Measurements from ENCODE around the gene PTPRM. TPM values are rescaled to one million over a fixed set of nuclear protein-coding genes. Genes with fewer than 3 reads are reported as not detected.
A peak's percentile ranks its signal among the peaks of the same experiment; 100 is the strongest.

PTPRM gene
- total and polyA plus RNA-seq, 2 of the 4 experiments (the other 2 are of a cell fraction), result 28.3 to 51.2 TPM

DNA sequence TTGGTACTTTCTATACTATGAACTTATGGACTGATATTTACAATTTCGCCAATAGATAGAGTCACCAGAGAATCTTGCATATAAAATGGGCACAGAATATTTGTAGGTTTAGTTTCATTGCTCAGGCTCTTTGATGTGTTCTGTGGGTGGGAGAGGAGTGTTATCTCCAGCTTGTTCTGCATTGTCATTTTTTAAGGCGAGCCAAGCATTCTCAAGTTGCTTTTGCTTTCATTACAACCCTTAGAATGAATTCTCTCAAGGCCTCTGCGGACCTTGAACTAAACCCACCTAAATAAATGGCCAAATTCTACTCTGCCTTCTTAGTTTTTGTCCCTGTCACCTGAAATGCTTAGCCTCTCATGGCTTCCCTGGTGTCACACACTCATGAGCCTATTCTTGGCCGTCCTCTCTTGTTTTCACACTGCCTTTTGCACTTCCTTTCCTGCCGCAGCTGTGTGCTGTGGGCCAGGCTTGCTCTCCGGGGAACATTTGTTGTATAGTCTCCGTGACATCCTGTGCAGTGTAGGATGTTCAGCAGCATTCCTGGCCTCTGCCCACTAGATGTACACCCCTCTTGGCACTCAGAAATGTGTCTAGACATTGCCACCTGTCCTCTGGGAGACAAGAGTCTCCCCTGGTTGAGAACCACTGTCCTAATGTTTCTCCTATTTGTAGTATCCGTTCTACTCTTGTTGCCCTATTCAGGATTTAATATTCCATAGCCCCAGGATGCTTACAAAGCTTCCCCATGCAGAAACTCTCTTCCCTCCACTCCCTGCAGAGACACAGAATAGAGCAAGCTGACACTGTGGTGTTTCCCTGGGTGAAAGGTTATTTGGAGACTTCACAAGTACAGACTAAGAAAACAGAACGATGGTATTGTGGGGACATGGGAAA, 255.6 kb downstream of the PTPRM start:
- dilution Hi-C loops (cut with HindIII; ENCODE audit: low sequenced_read_pairs, unreplicated experiment), result no loop called here
- H3K23ac ChIP-seq (ENCODE audit: low read depth, low read length), result no peak overlapping the region
- H4K5ac ChIP-seq (ENCODE audit: low read depth, low read length), result no peak overlapping the region
- 45% methylated on average over 2 of the region's 9 CpGs; no CpG with 5 or more reads in 1 of the 2 experiments for WGBS, 2 experiments (ENCODE audit: extremely low coverage in 2 of 2, insufficient read length in 1 of 2)
- no peak overlapping the region for H4K8ac ChIP-seq (ENCODE audit: low read depth in 2 of 2, low read length in 2 of 2)
- no peak overlapping the region for H3K9ac ChIP-seq (ENCODE audit: low read depth, low read length)
- H2BK20ac ChIP-seq (ENCODE audit: low read depth, low read length), result no peak overlapping the region
- in situ Hi-C loops (cut with MboI; ENCODE audit: low sequenced_read_pairs), result no loop called here
- ChIA-PET POLR2A (ENCODE audit: unreplicated experiment) (no interaction called here), CTCF (no interaction called here)
- no peak overlapping the region for H3K4ac ChIP-seq (ENCODE audit: low read depth, low read length)
- no peaks in the 10 kb centered on the region for H3K36me3 ChIP-seq (ENCODE audit: control insufficient read depth, insufficient read depth, low read length)
- H2AK9ac ChIP-seq (replicated peaks; ENCODE audit: low read depth, low read length, poor library complexity), result no peak overlapping the region
- H3K79me1 ChIP-seq (ENCODE audit: low read depth in 1 of 2, low read length in 2 of 2), result peaks cover 0 to 3% of the 10 kb centered on the region in 2 experiments; a peak in 2 of 4 replicates
- H3K14ac ChIP-seq (replicated peaks; ENCODE audit: low read depth, low read length), result no peak overlapping the region
- no peaks in the 10 kb centered on the region for H3K27me3 ChIP-seq (ENCODE audit: control insufficient read depth, insufficient read depth, low read length)
- TF ChIP-seq, protein P1, sequence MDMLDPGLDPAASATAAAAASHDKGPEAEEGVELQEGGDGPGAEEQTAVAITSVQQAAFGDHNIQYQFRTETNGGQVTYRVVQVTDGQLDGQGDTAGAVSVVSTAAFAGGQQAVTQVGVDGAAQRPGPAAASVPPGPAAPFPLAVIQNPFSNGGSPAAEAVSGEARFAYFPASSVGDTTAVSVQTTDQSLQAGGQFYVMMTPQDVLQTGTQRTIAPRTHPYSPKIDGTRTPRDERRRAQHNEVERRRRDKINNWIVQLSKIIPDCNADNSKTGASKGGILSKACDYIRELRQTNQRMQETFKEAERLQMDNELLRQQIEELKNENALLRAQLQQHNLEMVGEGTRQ (IDR thresholded peaks at IDR 0.05; ENCODE audit: low read depth, low read length), result no peak
- no peak overlapping the region for H3K56ac ChIP-seq (ENCODE audit: extremely low read depth, insufficient read depth, low read length)
- no peak overlapping the region for H3K4me3 ChIP-seq (ENCODE audit: insufficient read depth, low read depth, low read length)
- H4K91ac ChIP-seq (ENCODE audit: insufficient read depth, low read depth, low read length), result no peak overlapping the region
- no peak overlapping the region for H2AK5ac ChIP-seq (ENCODE audit: low read depth, low read length)
- H3K9me1 ChIP-seq (ENCODE audit: insufficient read depth, low read length), result peaks cover 4% of the 10 kb centered on the region; the same call in 1 of the 2 replicates
- H3K4me2 ChIP-seq (ENCODE audit: low read depth, low read length), result peak overlapping the region; percentile 49
- no peaks in the 10 kb centered on the region for H3K9me3 ChIP-seq (ENCODE audit: control insufficient read depth, insufficient read depth, low read length)
- no peak overlapping the region for H2AFZ ChIP-seq (replicated peaks; ENCODE audit: low read length, poor library complexity)
- H3K27ac ChIP-seq (ENCODE audit: insufficient read depth, low read length), result no peak overlapping the region
- no peak overlapping the region for H2BK15ac ChIP-seq (ENCODE audit: low read depth, low read length)
- H2BK120ac ChIP-seq (ENCODE audit: low read depth, low read length), result no peak overlapping the region
- no TSS peak for BruUV-seq (replicated peaks)
- H4K20me1 ChIP-seq (ENCODE audit: insufficient read depth, low read length), result 0 out of 2 replicates have a peak, but pooled peaks cover 5% of the 10 kb centered on the region
- ATAC-seq (ENCODE audit: low read depth) (peak; percentile 57), DNase-seq (no peak)
- H2BK5ac ChIP-seq (ENCODE audit: low read depth, low read length, poor library complexity, severe bottlenecking), result no peak overlapping the region
- no peak overlapping the region for H3K18ac ChIP-seq (ENCODE audit: low read depth, low read length)
- H3K4me1 ChIP-seq (ENCODE audit: control insufficient read depth, insufficient read depth, low read length), result no peaks in the 10 kb centered on the region
- intact Hi-C loops (cut with micrococcal nuclease), result no loop called here
